Liver (tissue), 3 donors: ENCODE data around the gene CALHM5.

ENCODE experiments used
- EGR1 ChIP-seq, 2 donors: IDR thresholded peaks; 2 replicates each; pipeline ENCODE4 v1.6.1; 2016 to 2018; ENCODE audit warnings: antibody characterized with exemption in 2 of 2, low read depth in 2 of 2
- FOXA2 ChIP-seq: IDR thresholded peaks from 2 replicates; pipeline ENCODE4 v1.6.1; 2016; ENCODE audit warnings: antibody characterized with exemption
- HNF4G ChIP-seq: IDR thresholded peaks from 2 replicates; pipeline ENCODE4 v1.6.1; 2016; ENCODE audit warnings: antibody characterized with exemption
- JUND ChIP-seq, 2 donors: IDR thresholded peaks; 2 replicates each; pipeline ENCODE4 v1.6.1; 2016; ENCODE audit warnings: antibody characterized with exemption in 2 of 2
- NR2F2 ChIP-seq: IDR thresholded peaks from 2 replicates; pipeline ENCODE4 v1.6.1; 2016; ENCODE audit warnings: antibody characterized with exemption
- RAD21 ChIP-seq, 2 donors: IDR thresholded peaks; 2 replicates each; pipeline ENCODE4 v1.6.1; 2016; ENCODE audit warnings: antibody characterized with exemption in 2 of 2, mild to moderate bottlenecking in 2 of 2
- RXRA ChIP-seq, 2 donors: IDR thresholded peaks; 2 replicates each; pipeline ENCODE4 v1.6.1; 2017 to 2018; ENCODE audit warnings: antibody characterized with exemption in 2 of 2, mild to moderate bottlenecking in 1 of 2
- SP1 ChIP-seq: IDR thresholded peaks from 2 replicates; pipeline ENCODE4 v1.6.1; 2018; ENCODE audit warnings: antibody characterized with exemption, mild to moderate bottlenecking
- TAF1 ChIP-seq: conservative IDR thresholded peaks from 2 replicates; pipeline ENCODE4 v1.6.1; 2016; ENCODE audit warnings: antibody characterized with exemption, mild to moderate bottlenecking
- YY1 ChIP-seq: IDR thresholded peaks from 2 replicates; pipeline ENCODE4 v1.6.1; 2016; ENCODE audit warnings: antibody characterized with exemption, mild to moderate bottlenecking
- TF ChIP-seq, protein P1 (sequence below): fragments of 150-350 bp; IDR thresholded peaks from 2 replicates; pipeline ENCODE4 v1.5.1; 2017; ENCODE audit warnings: improper control_type of control experiment, low read depth, low read length; ENCODE audit not compliant: missing input control
- TF ChIP-seq, protein P2 (sequence below): IDR thresholded peaks from 2 replicates; pipeline ENCODE4 v1.6.1; 2016; ENCODE audit warnings: antibody characterized with exemption
- TF ChIP-seq, protein P3 (sequence below): IDR thresholded peaks from 2 replicates; pipeline ENCODE4 v1.6.1; 2016; ENCODE audit warnings: antibody characterized with exemption
- TF ChIP-seq, protein P4 (sequence below): IDR thresholded peaks from 2 replicates; pipeline ENCODE4 v1.6.1; 2016; ENCODE audit warnings: antibody characterized with exemption, mild to moderate bottlenecking
- donor health status: healthy.
- donor health status: healthy.

DNA sequence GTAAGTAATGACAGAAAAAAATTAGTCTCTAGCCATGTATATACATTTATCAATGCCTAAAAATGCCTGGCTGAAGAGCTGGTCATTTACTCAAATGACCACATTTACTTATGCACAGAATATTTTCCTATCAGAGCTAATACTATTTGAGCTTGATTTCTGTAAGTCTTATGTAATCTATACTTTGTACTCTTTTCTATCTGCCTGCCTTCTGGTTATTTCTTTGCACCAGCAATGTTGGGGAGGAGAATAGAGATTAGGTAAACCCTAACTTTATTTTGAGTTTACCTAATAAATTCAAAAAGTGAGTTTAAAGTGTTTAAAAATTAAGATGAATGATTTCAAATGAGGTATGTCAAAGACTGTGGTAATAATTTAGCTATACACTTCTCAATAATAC, 3.7 kb downstream of the CALHM5 start:
- TF ChIP-seq, protein P1, sequence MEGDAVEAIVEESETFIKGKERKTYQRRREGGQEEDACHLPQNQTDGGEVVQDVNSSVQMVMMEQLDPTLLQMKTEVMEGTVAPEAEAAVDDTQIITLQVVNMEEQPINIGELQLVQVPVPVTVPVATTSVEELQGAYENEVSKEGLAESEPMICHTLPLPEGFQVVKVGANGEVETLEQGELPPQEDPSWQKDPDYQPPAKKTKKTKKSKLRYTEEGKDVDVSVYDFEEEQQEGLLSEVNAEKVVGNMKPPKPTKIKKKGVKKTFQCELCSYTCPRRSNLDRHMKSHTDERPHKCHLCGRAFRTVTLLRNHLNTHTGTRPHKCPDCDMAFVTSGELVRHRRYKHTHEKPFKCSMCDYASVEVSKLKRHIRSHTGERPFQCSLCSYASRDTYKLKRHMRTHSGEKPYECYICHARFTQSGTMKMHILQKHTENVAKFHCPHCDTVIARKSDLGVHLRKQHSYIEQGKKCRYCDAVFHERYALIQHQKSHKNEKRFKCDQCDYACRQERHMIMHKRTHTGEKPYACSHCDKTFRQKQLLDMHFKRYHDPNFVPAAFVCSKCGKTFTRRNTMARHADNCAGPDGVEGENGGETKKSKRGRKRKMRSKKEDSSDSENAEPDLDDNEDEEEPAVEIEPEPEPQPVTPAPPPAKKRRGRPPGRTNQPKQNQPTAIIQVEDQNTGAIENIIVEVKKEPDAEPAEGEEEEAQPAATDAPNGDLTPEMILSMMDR, result no peak
- TF ChIP-seq RXRA (IDR thresholded peaks at IDR 0.05) (no peak), TAF1 (no peak), HNF4G (no peak), RAD21 (IDR thresholded peaks at IDR 0.05) (no peak), JUND (IDR thresholded peaks at IDR 0.05) (no peak), FOXA2 (no peak), EGR1 (IDR thresholded peaks at IDR 0.05; ENCODE audit: low read depth in 2 of 2) (no peak), NR2F2 (no peak), YY1 (no peak), SP1 (no peak)
- TF ChIP-seq, protein P2, sequence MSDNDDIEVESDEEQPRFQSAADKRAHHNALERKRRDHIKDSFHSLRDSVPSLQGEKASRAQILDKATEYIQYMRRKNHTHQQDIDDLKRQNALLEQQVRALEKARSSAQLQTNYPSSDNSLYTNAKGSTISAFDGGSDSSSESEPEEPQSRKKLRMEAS, result no peak
- TF ChIP-seq, protein P3, sequence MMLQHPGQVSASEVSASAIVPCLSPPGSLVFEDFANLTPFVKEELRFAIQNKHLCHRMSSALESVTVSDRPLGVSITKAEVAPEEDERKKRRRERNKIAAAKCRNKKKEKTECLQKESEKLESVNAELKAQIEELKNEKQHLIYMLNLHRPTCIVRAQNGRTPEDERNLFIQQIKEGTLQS, result no peak
- TF ChIP-seq, protein P4, sequence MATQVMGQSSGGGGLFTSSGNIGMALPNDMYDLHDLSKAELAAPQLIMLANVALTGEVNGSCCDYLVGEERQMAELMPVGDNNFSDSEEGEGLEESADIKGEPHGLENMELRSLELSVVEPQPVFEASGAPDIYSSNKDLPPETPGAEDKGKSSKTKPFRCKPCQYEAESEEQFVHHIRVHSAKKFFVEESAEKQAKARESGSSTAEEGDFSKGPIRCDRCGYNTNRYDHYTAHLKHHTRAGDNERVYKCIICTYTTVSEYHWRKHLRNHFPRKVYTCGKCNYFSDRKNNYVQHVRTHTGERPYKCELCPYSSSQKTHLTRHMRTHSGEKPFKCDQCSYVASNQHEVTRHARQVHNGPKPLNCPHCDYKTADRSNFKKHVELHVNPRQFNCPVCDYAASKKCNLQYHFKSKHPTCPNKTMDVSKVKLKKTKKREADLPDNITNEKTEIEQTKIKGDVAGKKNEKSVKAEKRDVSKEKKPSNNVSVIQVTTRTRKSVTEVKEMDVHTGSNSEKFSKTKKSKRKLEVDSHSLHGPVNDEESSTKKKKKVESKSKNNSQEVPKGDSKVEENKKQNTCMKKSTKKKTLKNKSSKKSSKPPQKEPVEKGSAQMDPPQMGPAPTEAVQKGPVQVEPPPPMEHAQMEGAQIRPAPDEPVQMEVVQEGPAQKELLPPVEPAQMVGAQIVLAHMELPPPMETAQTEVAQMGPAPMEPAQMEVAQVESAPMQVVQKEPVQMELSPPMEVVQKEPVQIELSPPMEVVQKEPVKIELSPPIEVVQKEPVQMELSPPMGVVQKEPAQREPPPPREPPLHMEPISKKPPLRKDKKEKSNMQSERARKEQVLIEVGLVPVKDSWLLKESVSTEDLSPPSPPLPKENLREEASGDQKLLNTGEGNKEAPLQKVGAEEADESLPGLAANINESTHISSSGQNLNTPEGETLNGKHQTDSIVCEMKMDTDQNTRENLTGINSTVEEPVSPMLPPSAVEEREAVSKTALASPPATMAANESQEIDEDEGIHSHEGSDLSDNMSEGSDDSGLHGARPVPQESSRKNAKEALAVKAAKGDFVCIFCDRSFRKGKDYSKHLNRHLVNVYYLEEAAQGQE, result no peak
